ENCODE data around the gene CAB39L. TPM values are rescaled to one million over a fixed set of nuclear protein-coding genes. Genes with fewer than 3 reads are reported as not detected.

The CAB39L gene
- 10 to 100 TPM; 13.8 to 33.2 (median 17.9) TPM for total RNA-seq
- polyA plus RNA-seq = 1 to 10 TPM; 7.1 to 9.7 TPM
- long read RNA-seq, donor 1, partial matches to known transcripts = 0 of 9 reads
- long read RNA-seq, donor 1, other reads (novel, unspliced or antisense) = 7 of 9 reads
- long read RNA-seq, donor 2, partial matches to known transcripts = 6 of 12 reads
- long read RNA-seq, donor 2, other reads (novel, unspliced or antisense) = 4 of 12 reads
- long read RNA-seq, donor 3, transcript CAB39L-205 (11 exons, 2,416 nt) = major isoform, 6 of 20 reads
- long read RNA-seq, donor 3, partial matches to known transcripts = 7 of 20 reads
- long read RNA-seq, donor 3, other reads (novel, unspliced or antisense) = 4 of 20 reads

- 0% methylated on average over 53 of the region's 53 CpGs for WGBS, 2 donors
- Histone ChIP-seq H3K27me3 (no peaks in the 10 kb centered on the region), H3K4me1 (peaks cover 0 to 48% (median 34%) of the 10 kb centered on the region in 9 donors), H3K36me3 (no peaks in the 10 kb centered on the region), H3K9me3 (no peaks in the 10 kb centered on the region), H3K27ac (peak within 1 kb of the TSS; percentile 85 to 96 (median 94)), H3K4me3 (peak within 1 kb of the TSS; percentile 45 to 95 (median 86))
- intact Hi-C loops (cut with DNase I) = loop anchor here in 3 of 10 donors (2.0 to 10.0 kb wide), 4 partner anchors 51 to 142 kb away; partner anchors contain the start of genes PHF11 (in 1 of the 3) and RCBTB1 (in 1 of the 3)
- ATAC-seq (peak; percentile 96 to 100 (median 99)), DNase-seq (peak; percentile 98 to 99)
- peak in 8 of 9 donors; percentile 27 to 66 (median 52) for TF ChIP-seq CTCF (IDR thresholded peaks at IDR 0.05)
Observed at GRCh38 chr13:49443704-49444523, at the start of gene CAB39L, which contains the start of gene SETDB2. Gene CAB39L (minus strand): TSS chr13:49444064. CDS start chr13:49382910, 61,154 bp downstream. Gene SETDB2 (plus strand): TSS chr13:49444274. CDS start chr13:49451894, 7,620 bp downstream.

GRCh38 chr13:49488563-49488962 is 44.7 kb upstream of the CAB39L start:
- H3K36me3 ChIP-seq = peaks cover 0 to 82% (median 19%) of the 10 kb centered on the region in 9 donors
- 94 to 95% methylated on average over 2 of the region's 2 CpGs for WGBS, 2 donors
- no peaks in the 10 kb centered on the region for H3K9me3 ChIP-seq
- no peaks in the 10 kb centered on the region for H3K27me3 ChIP-seq
- no peaks in the 10 kb centered on the region for H3K4me1 ChIP-seq
- TF ChIP-seq CTCF (IDR thresholded peaks at IDR 0.05) = no peak
- H3K4me3 ChIP-seq = no peak overlapping the region
- intact Hi-C loops (cut with DNase I) = no loop called here
- ATAC-seq (no peak), DNase-seq (no peak)
- H3K27ac ChIP-seq = no peak overlapping the region

- intact Hi-C loops (cut with DNase I) = no loop called here
- Histone ChIP-seq H3K27me3 (no peaks in the 10 kb centered on the region), H3K27ac (no peak overlapping the region), H3K36me3 (peaks cover 0 to 100% (median 19%) of the 10 kb centered on the region in 9 donors), H3K4me3 (no peak overlapping the region), H3K9me3 (no peaks in the 10 kb centered on the region), H3K4me1 (peaks cover 0 to 10% (median 0%) of the 10 kb centered on the region in 9 donors)
- ATAC-seq (no peak), DNase-seq (no peak)
- 59 to 63% methylated on average over 5 of the region's 5 CpGs for WGBS, 2 donors
- TF ChIP-seq CTCF (IDR thresholded peaks at IDR 0.05) = no peak
Observed at GRCh38 chr13:49481788-49482187, 37.9 kb upstream of the CAB39L start.

GRCh38 chr13:49476529-49476928 is 32.7 kb upstream of the CAB39L start:
- H3K36me3 ChIP-seq = peaks cover 0 to 100% (median 23%) of the 10 kb centered on the region in 9 donors
- H3K27ac ChIP-seq = no peak overlapping the region
- no peaks in the 10 kb centered on the region for H3K9me3 ChIP-seq
- 87 to 93% methylated on average over 7 of the region's 7 CpGs for WGBS, 2 donors
- intact Hi-C loops (cut with DNase I) = no loop called here
- TF ChIP-seq CTCF (IDR thresholded peaks at IDR 0.05) = no peak
- peaks cover 0 to 17% (median 0%) of the 10 kb centered on the region in 9 donors for H3K4me1 ChIP-seq
- DNase-seq = no peak
- no peak for ATAC-seq
- no peak overlapping the region for H3K4me3 ChIP-seq
- H3K27me3 ChIP-seq = no peaks in the 10 kb centered on the region
